Neutrophil (primary cell): ENCODE results near the gene FASN.

Experiments used
- H3K27ac ChIP-seq: fragments of 200-600 bp; sonication (generic); 2 replicates; pipeline ENCODE4 v1.5.1; 2016; ENCODE audit warnings: mild to moderate bottlenecking, moderate library complexity
- H3K27me3 ChIP-seq: fragments of 200-600 bp; sonication (generic); 2 replicates; pipeline ENCODE4 v1.6.0; 2016; ENCODE audit warnings: mild to moderate bottlenecking
- H3K36me3 ChIP-seq: fragments of 200-600 bp; sonication (generic); 2 replicates; pipeline ENCODE4 v1.5.1; 2017
- H3K4me1 ChIP-seq, 2 experiments: fragments of 200-600 bp in 1 of 2; sonication (generic) in 1 of 2; 1 replicate in 1 of 2; 2 replicates in 1 of 2; pipeline versions ENCODE4 v1.5.1 to v1.6.1; 2013 to 2016; ENCODE audit warnings: low read depth in 1 of 2, low read length in 1 of 2, mild to moderate bottlenecking in 1 of 2, moderate library complexity in 1 of 2; ENCODE audit not compliant: control insufficient read depth in 1 of 2, insufficient read depth in 1 of 2
- H3K4me3 ChIP-seq, 2 experiments: fragments of 200-600 bp in 1 of 2; sonication (generic) in 1 of 2; 1 replicate in 1 of 2; 2 replicates in 1 of 2; pipeline ENCODE4 v1.5.1; 2013 to 2016; ENCODE audit warnings: low read depth in 1 of 2, low read length in 1 of 2, mild to moderate bottlenecking in 1 of 2, moderate library complexity in 1 of 2
- H3K9me3 ChIP-seq: fragments of 200-600 bp; sonication (generic); 2 replicates; pipeline ENCODE4 v1.5.1; 2016
- TF ChIP-seq, protein P1 (sequence below): fragments of 200-600 bp; sonication (generic); IDR thresholded peaks from 2 replicates; pipeline ENCODE4 v1.5.1; 2016; ENCODE audit warnings: antibody characterized with exemption

FASN gene

DNA sequence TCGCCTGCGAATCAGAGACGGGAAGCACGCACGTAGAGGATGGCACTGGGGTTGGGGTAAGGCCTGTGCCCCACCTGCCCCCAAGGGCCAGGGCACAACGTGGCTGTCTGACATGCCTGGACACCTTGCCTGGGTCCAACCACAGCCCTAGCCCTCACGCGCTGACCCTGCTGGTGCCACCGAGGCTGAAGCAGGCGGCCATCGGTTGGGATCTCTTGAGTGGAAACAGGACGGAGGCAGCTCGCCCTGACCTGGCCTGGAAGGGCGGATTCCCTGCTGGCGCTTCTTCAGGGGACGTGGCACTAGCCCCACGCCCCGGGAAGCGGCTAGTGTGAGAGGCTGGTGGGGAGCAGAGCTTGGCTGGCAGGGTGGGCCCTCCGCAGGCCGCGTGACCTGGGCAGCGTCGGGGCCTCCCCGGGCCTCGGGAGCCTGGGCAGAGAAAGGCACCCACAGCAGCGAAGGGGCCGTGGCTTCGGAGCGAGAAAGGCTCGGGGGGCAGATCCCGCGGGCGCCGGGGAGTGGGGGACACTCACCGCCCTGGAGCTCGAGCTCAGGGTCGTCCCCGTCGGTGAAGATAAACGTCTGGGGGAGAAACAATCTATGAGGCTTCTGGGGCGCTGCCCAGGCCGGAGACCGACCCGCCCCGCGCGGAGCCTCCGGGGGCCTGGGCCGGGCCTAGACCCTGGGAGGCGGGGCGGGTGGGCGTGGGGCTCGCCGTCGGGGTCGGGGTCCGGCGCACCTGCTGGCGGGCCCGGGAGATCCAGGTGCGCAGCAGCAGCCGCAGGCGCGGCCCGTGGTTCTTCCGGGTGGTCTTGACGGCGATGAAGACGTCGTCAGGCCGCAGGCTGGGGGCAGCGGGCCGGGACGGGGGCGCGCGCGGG, 47.0 kb downstream of the FASN start:
- Histone ChIP-seq H3K9me3 (no peaks in the 10 kb centered on the region), H3K4me3 (peak overlapping the region; percentile 62 to 64), H3K27me3 (no peaks in the 10 kb centered on the region), H3K36me3 (peaks cover 58% of the 10 kb centered on the region), H3K27ac (peak overlapping the region; percentile 57), H3K4me1 (peaks cover 15 to 21% of the 10 kb centered on the region in 2 experiments)
- TF ChIP-seq, protein P1, sequence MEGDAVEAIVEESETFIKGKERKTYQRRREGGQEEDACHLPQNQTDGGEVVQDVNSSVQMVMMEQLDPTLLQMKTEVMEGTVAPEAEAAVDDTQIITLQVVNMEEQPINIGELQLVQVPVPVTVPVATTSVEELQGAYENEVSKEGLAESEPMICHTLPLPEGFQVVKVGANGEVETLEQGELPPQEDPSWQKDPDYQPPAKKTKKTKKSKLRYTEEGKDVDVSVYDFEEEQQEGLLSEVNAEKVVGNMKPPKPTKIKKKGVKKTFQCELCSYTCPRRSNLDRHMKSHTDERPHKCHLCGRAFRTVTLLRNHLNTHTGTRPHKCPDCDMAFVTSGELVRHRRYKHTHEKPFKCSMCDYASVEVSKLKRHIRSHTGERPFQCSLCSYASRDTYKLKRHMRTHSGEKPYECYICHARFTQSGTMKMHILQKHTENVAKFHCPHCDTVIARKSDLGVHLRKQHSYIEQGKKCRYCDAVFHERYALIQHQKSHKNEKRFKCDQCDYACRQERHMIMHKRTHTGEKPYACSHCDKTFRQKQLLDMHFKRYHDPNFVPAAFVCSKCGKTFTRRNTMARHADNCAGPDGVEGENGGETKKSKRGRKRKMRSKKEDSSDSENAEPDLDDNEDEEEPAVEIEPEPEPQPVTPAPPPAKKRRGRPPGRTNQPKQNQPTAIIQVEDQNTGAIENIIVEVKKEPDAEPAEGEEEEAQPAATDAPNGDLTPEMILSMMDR: no peak

DNA sequence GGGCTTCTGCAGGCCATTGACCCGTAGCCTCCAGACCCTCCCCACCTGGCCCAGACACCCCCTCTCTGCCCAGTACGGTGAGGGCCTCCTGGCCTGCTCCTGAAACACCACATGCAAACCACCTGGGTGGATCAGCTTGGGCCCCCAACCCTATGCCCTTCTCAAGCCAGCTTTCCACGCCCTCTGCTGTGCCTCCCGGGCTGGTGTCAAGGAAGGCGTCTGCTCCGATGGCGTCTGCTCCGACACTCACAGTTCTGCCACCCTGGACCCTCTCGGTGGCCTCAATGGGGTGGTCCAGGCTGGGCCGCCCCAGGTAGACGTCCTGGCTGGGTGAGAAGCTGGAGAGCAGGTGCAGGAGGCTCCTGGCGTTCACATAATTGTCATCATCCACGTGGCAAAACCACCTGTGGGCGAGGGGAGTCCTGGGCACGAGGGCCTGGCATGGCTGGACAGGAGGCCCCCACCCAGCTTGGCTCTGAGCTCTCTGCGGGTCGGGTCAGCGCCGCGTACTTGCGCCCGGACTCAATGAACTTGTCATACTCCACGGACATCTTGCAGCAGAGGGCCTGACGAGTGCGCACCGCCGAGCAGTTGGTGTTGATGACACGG, 47.8 kb downstream of the FASN start:
- peaks cover 50% of the 10 kb centered on the region for H3K36me3 ChIP-seq
- no peaks in the 10 kb centered on the region for H3K27me3 ChIP-seq
- peak overlapping the region; percentile 62 to 64 for H3K4me3 ChIP-seq
- no peaks in the 10 kb centered on the region for H3K9me3 ChIP-seq
- H3K27ac ChIP-seq: no peak overlapping the region
- TF ChIP-seq, protein P1: no peak
- H3K4me1 ChIP-seq: peaks cover 15 to 21% of the 10 kb centered on the region in 2 experiments

DNA sequence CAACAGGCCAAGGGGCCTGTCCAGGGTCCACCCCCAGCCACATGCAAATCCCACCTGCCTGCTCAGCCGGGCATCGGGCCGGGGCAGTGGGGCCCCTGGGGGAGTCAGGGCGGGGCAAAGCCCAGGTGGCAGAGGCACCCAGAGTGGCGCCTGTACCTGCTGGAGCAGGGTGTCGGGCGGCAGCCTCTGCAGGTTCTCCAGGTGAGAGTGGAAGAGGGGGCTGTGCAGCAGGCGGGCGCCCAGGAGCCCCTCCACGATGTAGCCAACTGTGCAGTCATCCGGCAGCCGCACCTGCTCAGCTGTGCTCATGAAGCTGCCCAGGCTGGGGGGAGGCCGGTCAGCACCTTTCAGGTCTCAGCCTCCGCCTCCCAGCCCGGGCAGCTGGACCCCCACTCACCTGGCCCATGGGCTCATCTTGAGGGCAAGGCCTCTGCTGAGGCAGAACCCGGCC, 48.5 kb downstream of the FASN start:
- H3K9me3 ChIP-seq: no peaks in the 10 kb centered on the region
- H3K4me1 ChIP-seq: peaks cover 15 to 21% of the 10 kb centered on the region in 2 experiments
- no peaks in the 10 kb centered on the region for H3K27me3 ChIP-seq
- TF ChIP-seq, protein P1: no peak
- no peak overlapping the region for H3K27ac ChIP-seq
- H3K36me3 ChIP-seq: peaks cover 43% of the 10 kb centered on the region
- no peak overlapping the region for H3K4me3 ChIP-seq

DNA sequence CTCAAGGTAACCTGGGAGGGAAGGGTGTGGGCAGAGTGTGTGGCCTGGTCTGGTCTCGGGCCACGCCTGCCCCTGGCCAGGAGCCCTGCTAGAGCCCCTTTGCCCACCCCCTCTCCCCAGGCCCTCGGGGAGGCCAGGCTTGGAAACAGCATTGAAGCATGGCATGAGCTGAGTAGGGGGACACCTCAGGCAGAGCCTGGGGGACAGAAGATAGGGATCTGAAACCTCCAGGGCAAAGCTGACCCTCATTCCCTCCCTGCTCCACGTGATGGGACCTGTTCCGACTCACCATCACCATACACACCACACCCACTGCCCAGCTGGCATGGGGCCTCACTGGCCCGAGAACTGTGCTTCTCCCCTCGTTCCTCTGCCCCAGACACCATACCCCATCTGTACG, 48.9 kb downstream of the FASN start:
- TF ChIP-seq, protein P1: no peak
- H3K9me3 ChIP-seq: no peaks in the 10 kb centered on the region
- no peak overlapping the region for H3K27ac ChIP-seq
- H3K4me1 ChIP-seq: peaks cover 15 to 21% of the 10 kb centered on the region in 2 experiments
- H3K27me3 ChIP-seq: no peaks in the 10 kb centered on the region
- no peak overlapping the region for H3K4me3 ChIP-seq
- H3K36me3 ChIP-seq: peaks cover 39% of the 10 kb centered on the region

DNA sequence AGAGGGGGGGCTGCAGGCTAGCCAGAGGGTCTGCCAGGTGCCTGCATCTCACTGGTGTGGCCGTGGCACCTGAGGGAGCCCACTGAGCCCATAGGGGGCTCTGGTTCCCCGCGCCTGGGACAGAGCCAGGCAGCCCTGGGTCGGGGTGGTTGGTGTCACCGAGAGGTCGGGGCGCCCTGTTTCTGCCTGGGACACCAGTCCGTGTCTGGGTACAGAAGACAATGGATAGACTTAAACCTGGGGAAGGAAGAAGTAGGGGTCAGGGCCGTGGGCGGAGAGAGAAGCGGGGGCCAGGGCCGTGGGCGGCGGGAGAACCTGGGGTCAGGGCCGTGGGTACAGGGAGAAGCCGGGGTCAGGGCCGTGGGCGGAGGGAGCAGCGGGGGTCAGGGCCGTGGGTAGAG, 49.5 kb downstream of the FASN start:
- Histone ChIP-seq H3K4me3 (no peak overlapping the region), H3K36me3 (peaks cover 34% of the 10 kb centered on the region)
- TF ChIP-seq, protein P1: no peak

More for the DNA sequence above, 49.5 kb downstream of the FASN start:
- Histone ChIP-seq H3K27ac (no peak overlapping the region), H3K4me1 (peaks cover 15 to 21% of the 10 kb centered on the region in 2 experiments), H3K27me3 (no peaks in the 10 kb centered on the region), H3K9me3 (no peaks in the 10 kb centered on the region)
